Skin epidermis (tissue), 12 donors: Measurements from ENCODE around the gene PLPP3.
A peak's percentile ranks its signal among the peaks of the same experiment; 100 is the strongest.

Source experiments
- H3K27ac ChIP-seq, 21 experiments: fragments of 200-600 bp; sonication (generic) in 11 of 21; one replicate each; pipeline ENCODE4 v1.5.0; 2020; ENCODE audit warnings: mild to moderate bottlenecking in 3 of 21, inconsistent platforms in 2 of 21, moderate library complexity in 2 of 21
- H3K4me3 ChIP-seq, 7 experiments: fragments of 200-600 bp; sonication (generic) in 2 of 7; one replicate each; pipeline ENCODE4 v1.5.0; 2020; ENCODE audit warnings: inconsistent platforms in 2 of 7, mild to moderate bottlenecking in 2 of 7, moderate library complexity in 1 of 7

Gene PLPP3

DNA sequence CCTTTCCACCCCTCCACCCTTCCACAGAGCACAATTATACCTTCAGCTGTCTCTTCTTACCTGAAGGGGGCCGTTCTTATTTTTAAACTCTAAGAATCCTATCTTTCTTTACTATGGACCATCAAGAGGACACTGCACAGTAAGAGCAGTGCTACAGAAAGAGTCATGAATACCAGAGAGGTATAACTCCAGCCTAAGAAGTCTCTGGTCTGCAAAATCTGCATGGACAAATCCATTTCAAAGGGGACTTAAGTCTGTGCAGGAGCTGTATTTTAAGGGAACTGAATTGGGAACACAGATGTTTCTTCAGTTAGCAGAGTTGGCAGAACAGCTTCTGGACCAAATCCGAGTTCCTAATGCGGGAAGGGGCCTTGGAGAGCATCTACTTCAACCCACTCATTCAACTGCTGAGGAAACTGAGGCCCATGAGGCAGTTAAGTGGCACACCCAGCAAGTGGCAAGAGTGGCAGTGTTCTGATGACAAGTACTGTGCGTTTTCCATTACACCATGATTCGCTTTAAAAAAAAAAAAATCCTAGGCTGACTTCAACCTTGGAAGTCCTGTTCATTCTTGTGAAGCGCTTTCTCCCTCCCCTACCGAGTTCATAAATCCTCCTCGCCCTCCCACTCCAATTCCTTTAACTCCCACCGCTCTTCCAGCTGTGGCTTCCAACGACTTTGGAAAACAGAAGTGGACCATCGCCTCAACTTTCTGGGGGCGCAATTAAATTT, 1.8 kb downstream of the PLPP3 start:
- peak overlapping the region in 20 of 21 experiments; percentile 78 to 97 (median 89) for H3K27ac ChIP-seq

DNA sequence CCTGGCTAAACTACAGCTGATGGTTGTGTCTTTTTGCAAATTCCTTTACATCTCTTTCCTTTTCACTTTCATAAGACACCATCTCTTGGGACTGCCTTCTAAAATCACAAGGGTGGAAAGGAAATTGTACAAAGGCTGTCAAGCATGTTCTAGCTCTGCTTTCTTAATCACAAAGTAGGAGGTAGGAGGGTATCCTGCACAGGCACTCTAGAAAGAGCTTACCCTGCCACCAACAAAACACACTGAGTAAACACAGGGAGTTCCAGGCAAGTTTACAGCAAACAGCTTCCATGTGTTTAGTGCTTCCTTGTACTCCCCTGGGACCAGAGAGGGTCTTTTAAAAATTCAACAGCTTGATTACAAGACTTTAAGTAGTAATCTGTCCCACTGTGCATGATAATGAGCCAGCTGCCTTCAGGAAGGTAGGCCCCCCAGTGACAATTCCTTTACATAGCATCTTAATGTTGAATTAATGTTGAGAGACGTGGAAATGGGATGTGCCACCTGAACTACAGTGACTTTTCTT, 2.4 kb downstream of the PLPP3 start:
- H3K27ac ChIP-seq = peak overlapping the region in 15 of 21 experiments; percentile 78 to 97 (median 90)
- peak overlapping the region; percentile 58 to 86 (median 78) for H3K4me3 ChIP-seq

More for the DNA sequence above, 1.8 kb downstream of the PLPP3 start:
- peak overlapping the region; percentile 58 to 86 (median 78) for H3K4me3 ChIP-seq

DNA sequence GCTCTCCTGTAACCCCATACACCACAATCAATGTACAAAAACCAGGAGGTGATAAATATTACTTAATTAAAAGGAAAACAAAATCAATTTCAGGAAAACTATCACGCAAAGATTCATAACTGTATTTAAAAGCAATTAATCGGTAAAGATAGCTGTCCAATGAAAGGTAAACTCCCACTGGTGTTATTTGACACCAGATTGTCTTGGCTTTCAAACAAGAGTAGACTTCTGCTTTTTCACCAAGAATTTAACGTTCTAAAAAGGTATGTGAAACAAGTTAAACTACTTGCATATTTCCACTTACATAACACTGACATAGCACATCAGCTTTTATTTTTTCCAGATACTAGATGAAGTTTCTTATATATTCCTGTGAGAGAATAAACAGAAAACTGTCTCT, 3.5 kb downstream of the PLPP3 start:
- peak overlapping the region in 4 of 7 experiments; percentile 58 to 81 (median 76) for H3K4me3 ChIP-seq
- peak overlapping the region in 1 of 21 experiments; percentile 9 for H3K27ac ChIP-seq

DNA sequence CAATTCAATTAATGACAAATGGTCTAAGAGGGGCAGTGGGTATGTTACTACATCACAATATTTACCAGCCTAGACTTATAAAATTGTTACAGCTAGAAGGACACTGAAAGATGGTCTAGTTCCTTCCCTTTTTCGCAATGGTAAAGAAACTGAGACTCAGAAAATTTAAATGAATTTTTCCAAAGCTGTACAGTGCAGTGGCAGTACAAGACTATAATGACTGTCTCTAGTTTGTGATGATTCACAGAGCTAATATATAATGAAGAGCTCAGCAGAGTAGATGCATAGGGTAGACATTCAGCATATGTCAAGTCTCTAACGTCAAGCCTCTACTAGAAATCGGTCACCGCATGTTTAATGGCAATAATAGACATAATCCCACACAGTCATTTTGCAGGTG, 4.6 kb downstream of the PLPP3 start:
- Histone ChIP-seq H3K4me3 (peak overlapping the region in 3 of 7 experiments; percentile 58 to 81 (median 72)), H3K27ac (no peak overlapping the region)

DNA sequence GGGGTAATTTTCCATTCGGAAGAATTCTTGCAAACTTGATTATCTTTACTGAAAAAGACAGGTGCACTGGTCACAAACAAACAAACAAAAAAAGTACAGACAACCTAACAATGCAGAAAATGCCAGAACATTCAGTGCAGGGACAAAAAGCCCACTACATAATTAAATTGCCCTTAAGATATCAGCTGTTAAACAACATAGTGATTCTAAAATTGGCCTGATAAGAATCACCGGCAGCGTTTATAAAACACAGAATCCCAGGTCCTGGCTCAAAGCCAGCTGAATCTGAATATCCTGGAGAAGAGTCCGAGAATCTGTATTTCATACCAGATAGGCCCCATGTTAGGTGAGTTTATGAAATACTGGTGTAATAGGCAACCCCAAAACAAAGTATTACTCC, 6.1 kb downstream of the PLPP3 start:
- no peak overlapping the region for H3K27ac ChIP-seq
- H3K4me3 ChIP-seq = peak overlapping the region in 1 of 7 experiments; percentile 58

DNA sequence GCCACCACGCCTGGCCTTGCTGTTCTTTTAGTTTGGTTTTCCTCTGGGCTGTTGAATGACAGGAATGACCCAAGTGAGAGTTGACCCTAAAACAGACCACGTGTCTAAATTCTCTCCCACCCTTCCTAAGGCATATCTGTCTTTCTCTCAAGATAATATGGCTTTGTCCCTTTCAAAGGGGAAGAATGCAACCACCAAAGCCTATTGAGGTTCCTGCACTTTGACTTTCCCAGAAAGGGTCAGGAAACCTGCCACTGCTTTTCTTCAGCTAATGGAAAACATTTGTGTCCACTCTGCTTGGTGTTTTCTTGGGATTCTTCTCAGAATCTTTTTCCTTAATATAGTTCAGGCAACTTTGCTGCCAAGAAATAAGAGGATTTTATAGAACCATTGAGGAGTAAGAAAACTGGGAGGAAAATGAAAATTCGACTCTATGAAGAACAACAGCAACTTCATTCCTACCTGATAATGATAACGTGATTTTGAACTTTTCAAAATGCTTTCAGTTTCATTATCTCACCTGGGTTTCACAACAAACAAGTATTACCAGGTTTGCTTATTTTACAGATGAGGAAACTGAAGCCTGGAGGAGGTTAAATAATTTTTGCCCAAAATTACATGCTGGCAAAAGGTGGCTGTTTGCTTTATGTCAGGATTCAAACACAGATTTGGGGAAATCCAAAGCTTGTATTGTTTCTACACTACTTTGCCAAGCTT, 6.9 kb downstream of the PLPP3 start:
- no peak overlapping the region for H3K27ac ChIP-seq

DNA sequence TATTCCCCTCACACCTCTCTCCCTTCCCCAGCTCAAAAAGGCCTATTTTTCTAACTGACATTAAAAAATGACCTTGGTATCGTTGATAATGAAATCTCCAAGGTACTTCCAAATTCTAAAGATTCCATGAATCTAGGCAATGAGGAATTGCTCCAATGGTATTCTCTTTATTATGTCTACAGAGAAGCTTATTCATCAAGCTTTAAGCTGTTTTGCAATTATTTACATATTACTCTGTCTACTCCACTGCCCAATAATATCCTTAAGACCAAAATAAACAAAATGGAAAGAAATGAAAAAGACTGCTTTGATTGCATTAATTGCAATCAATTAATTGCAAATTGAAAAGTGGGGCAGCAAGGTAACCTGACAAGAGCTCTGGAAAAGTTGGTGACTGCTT, 7.9 kb downstream of the PLPP3 start:
- Histone ChIP-seq H3K4me3 (no peak overlapping the region), H3K27ac (no peak overlapping the region)

More for the DNA sequence above, 6.9 kb downstream of the PLPP3 start:
- peak overlapping the region in 1 of 7 experiments; percentile 1 for H3K4me3 ChIP-seq

DNA sequence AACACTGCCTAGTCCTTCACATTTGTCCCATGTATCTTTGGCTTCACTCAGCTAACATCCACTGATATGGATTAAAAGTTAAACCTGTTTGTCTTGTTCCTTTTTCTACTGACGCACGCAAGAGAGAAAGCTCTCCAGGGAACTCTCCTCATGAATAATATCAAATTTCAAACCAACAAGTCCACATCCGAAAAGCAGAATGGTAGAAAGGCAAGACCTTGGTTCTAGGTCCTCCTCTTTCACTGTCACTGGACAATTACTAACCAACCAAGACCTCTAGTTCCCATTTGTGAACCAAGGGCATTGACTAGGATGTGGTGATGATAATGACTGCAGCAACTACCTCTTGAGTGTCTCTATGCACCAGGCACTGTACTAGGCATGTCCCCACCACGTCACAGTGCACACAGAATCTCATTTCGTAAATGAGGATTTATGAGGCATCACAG, 8.4 kb downstream of the PLPP3 start:
- Histone ChIP-seq H3K27ac (no peak overlapping the region), H3K4me3 (no peak overlapping the region)

DNA sequence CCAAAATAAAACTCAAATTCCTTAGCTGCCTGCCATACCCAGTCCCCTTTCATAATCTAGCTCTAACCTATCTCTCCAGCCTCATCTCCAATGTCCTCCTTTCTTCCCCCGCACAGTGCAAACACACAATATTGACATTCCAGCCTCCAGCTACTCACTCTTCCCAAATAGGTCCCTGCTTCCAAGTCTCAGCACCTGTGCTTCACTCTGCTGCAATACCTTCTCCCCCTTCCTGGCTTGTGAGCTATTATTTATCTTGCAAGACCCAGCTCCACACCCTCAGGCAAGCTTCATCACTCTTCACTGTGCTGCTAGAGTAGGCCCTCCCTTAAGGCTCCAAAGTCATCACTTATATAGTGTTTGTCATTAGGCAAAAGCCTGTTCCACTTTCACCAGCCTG, 9.7 kb downstream of the PLPP3 start:
- H3K4me3 ChIP-seq = no peak overlapping the region
- no peak overlapping the region for H3K27ac ChIP-seq

DNA sequence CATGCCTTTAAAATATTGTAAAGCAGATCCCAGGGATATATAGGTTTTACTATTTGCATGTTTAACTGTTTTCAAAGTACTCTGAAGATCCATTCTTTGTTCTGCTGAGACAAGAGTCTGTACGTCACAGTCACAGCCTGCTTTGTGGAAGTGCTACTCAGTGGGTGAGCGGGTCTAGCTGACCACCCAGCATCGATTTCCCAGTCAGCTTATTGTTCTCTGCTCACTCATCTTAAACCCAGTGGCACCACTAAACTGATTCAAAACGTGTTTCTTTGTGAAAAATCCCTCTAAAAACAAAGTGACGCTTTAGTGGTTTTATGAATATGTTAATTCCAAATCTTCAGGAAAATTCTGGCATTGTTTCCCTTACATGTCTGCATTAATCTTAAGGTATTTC, 12.4 kb downstream of the PLPP3 start:
- Histone ChIP-seq H3K27ac (no peak overlapping the region), H3K4me3 (no peak overlapping the region)

DNA sequence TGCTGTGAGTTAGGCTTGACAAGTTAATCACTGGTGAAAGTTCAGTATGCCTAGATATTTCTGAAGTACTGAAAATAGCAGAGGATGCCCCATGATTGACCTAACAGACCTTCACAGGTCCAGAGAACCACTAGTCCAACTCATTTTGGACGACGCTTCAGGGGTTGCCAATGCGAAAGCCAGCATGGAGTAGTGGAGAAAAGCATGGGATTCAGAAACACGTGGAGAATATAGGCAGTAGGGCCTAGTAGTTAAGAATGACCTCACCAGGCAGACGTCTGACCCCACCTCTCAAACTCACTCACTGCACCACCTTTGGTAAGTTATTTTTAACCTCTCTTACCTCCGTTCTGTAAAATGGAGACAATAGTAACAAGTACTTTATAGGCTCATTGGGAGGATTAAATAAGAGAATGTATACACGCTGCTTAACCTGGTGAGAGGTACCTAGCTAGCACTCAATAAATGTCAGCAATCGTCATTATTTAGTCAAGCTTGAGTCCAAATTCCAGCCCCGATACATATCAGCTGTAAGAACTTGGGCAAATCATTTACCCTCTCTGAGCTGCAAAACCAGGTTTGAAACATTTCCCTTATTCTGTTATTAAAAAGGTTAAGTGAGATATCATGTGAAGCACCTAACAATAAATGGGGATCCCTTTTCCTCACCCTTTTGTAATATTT, 13.2 kb downstream of the PLPP3 start:
- H3K27ac ChIP-seq = peak overlapping the region in 1 of 21 experiments; percentile 18
- H3K4me3 ChIP-seq = no peak overlapping the region

DNA sequence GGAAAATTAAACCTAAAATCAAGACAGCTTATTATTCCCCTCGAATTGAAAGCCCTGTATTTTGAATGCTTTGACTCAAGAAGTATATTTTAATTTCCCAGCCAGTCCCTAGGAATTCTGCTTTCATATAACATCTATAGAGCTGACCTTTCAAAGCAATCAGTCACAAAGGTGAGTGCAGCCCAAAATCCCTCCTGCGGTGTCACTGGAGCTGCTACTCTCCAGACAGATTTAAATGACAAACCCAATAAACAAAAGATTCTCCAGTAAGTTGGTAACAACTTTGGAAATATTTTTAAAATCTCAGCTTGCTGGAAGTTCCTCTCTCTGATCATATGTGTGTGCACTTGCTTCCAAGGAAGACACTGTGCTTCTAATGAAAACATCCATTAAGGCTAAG, 14.7 kb downstream of the PLPP3 start:
- H3K27ac ChIP-seq = peak overlapping the region in 2 of 21 experiments; percentile 9 to 38
- H3K4me3 ChIP-seq = no peak overlapping the region

DNA sequence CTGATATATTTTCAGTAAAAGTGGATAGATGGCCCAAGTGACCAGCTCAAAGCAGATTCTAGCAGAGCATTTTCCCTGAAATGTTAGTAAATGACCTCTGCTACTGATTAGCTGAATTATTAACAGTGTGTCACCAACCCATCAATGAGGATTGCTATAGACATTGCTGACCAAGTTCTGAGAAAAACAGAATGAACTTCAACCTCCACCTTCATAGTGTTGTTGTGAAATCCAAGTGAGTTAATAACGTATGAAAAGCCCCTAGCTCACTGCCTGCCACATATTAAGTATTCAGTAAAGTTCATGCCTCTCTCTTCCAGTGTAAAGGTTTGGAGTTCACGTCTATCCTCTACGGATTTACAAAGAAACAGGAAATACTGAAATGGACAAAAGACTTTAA, 15.8 kb downstream of the PLPP3 start:
- no peak overlapping the region for H3K27ac ChIP-seq

DNA sequence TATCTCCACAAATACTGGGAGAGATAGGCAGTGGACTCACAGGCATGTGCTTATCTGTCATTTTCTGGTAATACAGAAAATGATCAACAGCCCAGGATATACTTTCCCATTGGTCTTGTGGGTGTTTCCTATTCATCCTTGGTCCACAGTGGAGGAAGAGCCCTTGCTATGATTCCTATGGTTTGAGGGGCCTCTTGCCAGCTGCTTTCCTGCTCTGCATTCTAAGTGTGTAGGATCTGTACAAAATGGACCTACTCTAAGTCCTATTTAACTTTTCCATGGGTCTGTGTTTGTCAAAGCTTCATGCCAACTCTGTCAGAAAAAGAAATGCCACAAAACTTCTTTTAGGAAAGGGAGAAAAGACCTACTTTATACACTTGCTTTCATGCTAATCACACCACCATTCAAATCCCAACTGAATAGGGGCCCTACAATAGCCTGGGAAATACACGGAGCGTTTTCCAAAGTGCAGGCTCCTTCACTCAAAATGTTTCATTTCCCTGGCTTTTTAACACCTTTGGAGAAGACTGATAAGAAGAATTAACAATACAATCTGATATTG, 16.4 kb downstream of the PLPP3 start:
- H3K4me3 ChIP-seq = no peak overlapping the region
- H3K27ac ChIP-seq = no peak overlapping the region

More for the DNA sequence above, 15.8 kb downstream of the PLPP3 start:
- no peak overlapping the region for H3K4me3 ChIP-seq

DNA sequence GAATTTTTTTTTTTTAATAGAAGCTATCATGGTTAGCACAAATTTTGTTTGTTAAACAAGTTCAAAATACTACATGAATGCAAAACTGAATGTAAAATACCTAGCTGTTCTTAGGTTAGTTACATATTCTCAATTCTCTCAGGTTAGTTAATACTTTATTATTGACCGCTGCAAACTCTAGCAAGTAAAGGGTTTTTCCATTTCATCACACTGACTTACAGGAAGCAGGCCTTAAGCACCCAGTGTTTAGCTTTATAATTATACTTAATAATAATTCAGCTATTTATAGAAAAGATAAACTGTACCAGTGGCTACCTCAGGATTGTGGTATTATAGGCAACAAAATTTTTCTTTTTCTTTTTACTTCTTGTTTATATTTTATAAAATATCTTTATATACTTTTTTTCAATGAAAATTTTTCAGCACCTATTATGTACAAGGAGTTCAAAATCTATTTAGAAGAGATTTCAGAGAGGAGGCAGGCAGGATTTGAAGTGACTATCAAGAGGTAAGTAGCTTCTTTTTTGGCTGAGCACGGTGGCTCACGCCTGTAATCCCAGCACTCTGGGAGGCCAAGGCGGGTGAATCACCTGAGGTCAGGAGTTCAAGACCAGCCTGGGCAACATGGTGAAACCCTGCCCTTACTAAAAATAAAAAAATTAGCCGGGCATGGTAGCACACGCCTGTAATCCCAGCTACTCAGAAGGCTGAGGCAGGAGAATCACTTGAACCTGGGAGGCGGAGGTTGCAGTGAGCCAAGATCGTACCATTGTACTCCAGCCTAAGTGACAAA, 17.9 kb downstream of the PLPP3 start:
- H3K27ac ChIP-seq = no peak overlapping the region
- no peak overlapping the region for H3K4me3 ChIP-seq

DNA sequence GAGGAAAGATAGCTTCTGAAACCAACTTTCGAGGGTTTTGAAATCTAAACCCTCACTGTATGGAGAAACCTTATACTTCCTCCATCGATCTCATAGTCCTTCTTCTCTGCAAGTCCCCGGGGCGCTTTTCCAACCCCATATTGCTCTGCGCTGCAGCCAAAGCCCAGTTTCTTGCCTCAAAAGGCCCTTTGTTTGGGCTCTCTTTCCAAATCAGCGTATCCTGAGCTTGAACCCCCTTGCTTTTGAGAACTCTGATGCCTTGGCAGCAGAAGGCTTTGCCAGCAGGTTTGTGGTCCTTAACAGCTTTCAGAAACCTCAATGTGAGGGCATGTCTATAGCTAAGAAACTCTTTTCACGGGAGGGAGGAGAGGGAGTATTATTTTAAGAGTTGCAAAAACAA, 21.6 kb downstream of the PLPP3 start:
- Histone ChIP-seq H3K4me3 (no peak overlapping the region), H3K27ac (no peak overlapping the region)

DNA sequence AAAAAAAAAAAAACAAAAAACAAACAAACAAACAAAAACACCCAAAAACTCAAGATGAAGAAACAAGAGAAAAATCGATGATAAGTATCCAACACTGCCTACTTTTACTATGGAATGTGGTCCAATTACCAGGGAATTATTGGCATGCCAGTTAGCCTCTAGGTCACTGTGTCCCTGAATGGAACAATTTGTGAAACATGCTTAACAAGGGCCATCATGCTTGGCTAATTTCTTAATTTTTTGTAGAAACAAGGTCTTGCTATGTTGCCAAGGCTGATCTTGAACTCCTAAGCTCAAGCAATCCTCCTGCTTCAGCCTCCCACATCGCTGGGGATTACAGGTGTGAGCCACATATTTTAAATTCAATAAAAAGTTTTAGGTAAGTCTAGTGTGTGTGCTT, 23.9 kb downstream of the PLPP3 start:
- Histone ChIP-seq H3K4me3 (no peak overlapping the region), H3K27ac (no peak overlapping the region)

DNA sequence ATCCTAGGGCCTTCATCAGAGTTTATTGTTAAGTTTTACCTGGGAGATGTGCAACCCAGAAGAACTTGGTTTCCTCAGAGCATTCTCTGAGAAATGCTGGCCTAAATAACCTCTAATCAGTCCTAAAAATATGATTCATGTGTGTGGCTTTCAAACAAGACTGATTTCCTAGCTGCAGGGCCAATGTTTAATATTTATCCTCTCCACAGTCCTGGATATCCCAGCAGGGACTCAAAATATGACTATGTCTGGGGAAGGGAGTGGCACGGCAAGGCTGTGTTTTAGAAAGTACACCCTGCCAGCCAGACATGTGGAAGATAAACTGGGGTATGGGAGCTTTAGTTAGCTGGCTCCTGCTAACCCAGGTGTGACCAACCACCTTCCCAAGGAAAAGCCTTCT, 26.3 kb downstream of the PLPP3 start:
- Histone ChIP-seq H3K27ac (no peak overlapping the region), H3K4me3 (no peak overlapping the region)

DNA sequence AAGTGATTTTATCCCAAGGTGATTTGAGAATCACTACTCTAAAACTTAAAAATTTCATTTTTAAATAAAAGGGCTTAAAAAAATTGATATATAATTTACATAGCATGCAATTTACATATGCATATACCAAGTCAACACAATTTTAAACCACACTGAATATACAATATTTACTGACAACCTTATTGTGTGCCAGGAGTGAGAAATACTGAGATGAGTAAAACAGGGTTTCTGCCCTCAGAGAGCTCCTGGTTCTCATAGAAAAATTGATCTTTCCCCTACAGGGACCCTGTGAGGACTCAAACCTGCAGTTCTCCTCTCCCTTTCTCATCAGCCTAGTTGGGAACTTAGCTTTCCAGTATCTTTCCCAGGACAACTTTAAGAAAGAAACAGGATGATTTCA, 27.0 kb downstream of the PLPP3 start:
- H3K4me3 ChIP-seq = no peak overlapping the region
- H3K27ac ChIP-seq = no peak overlapping the region
